Epithelial cell of proximal tubule (primary cell): ENCODE results near the gene ADGRD1. TPM values are rescaled to one million over a fixed set of nuclear protein-coding genes. Genes with fewer than 3 reads are reported as not detected.

Experiments
- DNase-seq: peaks from one replicate; pipeline ENCODE4 v3.0.0-alpha.2; 2011; ENCODE audit warnings: low read depth
- H3K4me3 ChIP-seq: 2 replicates; pipeline ENCODE4 v1.5.1; 2011; ENCODE audit warnings: low read depth, mild to moderate bottlenecking, low read length
- total RNA-seq: library from RNA; depleted of rRNA; stranded (reverse); fragments of >200 nt; gene quantifications from 2 replicates; pipeline ENCODE4 v1.2.3, GENCODE V29; 2015
- TF ChIP-seq, protein P1 (sequence below): conservative IDR thresholded peaks from 2 replicates; pipeline ENCODE4 v1.5.1; 2012; ENCODE audit warnings: low read depth, mild to moderate bottlenecking, low read length

ADGRD1 gene
- total RNA-seq, 1 donor from 2014 or later, result not detected

DNA sequence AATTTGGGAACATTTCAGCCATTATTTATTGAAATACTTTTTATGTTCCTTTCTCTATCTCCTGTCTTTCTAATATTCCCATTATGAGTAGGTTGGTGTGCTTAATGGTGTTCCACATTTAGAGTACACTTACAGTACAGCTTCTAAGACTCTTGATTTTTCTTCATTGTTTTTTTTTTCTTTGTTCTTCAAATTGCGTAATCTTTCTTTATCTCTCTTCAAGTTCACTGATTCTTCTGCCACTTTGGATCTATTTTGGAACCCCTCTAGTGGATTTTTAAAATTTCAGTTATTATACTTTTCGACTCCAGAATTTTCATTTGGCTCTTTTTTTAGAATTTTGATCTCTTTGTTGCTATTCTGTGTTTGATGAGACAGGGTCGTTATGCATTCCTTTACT is 157.7 kb downstream of the ADGRD1 start:
- no peak for DNase-seq
- H3K4me3 ChIP-seq, result no peak overlapping the region
- TF ChIP-seq, protein P1, sequence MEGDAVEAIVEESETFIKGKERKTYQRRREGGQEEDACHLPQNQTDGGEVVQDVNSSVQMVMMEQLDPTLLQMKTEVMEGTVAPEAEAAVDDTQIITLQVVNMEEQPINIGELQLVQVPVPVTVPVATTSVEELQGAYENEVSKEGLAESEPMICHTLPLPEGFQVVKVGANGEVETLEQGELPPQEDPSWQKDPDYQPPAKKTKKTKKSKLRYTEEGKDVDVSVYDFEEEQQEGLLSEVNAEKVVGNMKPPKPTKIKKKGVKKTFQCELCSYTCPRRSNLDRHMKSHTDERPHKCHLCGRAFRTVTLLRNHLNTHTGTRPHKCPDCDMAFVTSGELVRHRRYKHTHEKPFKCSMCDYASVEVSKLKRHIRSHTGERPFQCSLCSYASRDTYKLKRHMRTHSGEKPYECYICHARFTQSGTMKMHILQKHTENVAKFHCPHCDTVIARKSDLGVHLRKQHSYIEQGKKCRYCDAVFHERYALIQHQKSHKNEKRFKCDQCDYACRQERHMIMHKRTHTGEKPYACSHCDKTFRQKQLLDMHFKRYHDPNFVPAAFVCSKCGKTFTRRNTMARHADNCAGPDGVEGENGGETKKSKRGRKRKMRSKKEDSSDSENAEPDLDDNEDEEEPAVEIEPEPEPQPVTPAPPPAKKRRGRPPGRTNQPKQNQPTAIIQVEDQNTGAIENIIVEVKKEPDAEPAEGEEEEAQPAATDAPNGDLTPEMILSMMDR, result no peak

DNA sequence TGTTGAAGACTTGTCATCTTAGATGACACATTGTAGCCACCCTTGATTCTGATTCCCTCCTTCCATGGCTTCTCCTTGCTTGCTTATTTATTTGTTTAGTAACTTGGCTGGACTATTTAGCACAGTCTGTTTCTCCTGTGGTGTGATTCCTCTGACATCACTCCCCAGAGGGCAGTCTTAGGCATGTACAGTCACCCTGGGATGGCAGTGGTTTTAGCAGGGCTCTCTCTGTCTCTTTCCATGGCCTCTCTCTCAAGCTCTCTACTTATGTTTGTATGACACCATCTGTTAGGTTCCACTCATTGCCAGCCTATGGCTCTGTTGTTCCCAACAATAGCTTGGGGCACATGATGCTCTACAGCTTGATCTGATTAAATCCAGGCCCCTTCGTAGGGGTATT is 158.3 kb downstream of the ADGRD1 start:
- DNase-seq, result no peak
- no peak overlapping the region for H3K4me3 ChIP-seq
- TF ChIP-seq, protein P1, result no peak

DNA sequence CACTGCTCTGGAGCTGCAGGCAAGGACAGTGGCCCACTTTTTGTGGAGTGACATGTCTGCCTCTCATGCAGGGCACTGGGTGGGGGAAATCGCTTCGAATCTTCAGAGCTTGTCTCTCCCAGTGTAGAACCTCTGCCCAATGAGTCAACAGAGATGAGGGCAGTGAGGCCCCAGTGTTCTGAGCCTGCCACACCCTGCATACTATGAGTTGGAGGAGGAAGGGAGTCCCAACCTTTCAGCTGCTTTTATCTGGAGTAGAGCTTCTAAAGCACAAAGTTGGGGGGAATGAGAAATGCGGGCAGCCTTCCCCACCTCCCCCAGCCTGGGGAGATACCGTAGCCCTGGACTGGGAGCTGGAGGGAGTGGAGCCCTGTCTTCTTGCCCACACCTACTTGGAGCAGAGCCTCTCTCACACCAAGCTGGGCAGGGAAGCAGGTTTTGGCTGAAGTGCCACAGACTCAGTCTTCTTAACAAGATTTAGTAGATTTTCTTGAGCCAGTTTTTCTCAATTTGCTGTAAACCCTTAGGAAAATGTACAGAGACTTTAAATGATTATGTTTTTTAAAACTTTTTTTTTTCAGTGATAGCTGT is 159.1 kb downstream of the ADGRD1 start:
- no peak for DNase-seq
- TF ChIP-seq, protein P1, result no peak
- no peak overlapping the region for H3K4me3 ChIP-seq

DNA sequence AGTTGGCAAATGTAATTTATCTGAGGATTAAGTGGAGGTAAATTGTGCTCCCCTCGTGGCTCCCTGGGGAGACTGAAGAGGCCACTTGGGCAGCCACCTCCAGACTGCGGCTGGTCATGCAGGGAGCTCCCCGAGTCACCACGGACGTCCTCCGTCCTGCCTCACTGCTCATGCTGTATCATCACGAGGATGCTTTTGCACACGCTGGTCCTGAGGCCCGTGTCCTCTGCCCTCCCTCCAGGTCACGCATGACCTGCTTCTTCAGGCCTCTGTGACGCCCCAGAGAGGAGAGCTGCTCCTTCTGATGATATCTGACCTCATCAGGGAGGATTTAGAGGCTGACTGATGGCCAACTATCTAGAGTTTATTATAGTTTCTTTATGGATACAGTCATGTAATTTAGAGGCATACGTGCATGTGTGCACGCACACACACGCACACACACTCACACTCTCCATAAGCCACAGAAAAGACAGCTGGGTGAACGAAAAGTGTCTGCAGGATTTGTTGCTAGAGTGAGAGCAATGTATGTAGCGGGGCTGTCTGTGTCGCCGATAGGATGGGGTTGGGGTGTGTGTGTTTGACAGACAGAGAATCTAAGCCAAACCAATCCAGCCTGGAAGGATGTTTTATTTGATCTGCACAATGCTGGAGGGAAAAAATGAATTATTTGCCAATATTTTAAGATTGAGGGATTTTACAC is 160.0 kb downstream of the ADGRD1 start:
- no peak for DNase-seq
- TF ChIP-seq, protein P1, result no peak
- H3K4me3 ChIP-seq, result no peak overlapping the region

DNA sequence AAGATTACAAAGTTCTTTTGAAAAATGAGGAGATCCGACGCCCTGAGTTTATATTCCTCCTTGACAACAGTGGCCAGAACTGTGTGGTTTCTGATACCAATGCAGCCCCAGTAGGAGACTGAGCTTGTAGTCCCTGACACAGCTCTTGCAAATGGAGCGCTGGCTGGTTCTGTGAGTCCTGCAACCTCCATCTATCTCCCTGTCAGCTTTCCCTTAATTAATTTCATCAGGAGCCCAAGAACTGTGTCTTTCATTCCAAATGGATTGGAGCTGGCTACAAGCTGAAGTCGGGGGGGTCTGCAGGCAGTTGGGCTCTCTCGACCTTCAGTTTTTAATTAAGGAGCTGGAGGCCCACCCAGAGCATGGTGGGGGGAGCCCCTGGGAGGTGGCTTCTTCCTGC is 160.6 kb downstream of the ADGRD1 start:
- TF ChIP-seq, protein P1, result no peak
- no peak overlapping the region for H3K4me3 ChIP-seq
- no peak for DNase-seq

DNA sequence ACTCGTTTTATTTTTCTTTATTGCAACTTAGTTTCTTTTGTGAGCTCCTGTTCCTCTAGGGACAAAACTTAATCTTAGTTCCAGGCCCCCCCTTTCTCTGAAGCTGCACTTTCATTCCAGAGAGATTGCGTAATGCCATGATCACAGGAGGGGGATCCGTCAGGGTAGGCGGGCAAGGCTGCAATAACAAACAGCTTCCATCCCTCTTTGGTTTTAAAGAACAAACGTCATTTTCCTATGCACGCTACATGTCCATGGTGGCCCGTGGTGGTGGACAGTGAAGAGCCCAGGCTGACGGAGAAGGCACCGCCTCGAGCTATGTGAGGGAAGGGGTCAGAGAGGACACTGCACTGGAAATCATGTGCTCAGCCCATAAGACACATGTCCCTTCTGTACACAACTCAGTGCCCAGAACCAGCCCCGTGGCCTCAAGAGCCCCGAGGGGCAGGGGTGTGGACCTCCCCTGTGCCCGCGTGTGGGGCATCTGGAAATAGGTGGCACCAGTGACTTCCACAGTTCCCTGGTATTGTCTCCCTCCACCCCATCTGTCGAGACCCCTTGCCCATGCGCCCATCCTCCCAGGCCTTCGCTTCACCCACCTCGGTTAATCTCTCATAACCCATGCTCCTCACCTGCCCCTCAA is 161.4 kb downstream of the ADGRD1 start:
- no peak overlapping the region for H3K4me3 ChIP-seq
- TF ChIP-seq, protein P1, result no peak
- no peak for DNase-seq
